Cardiac muscle cell (in vitro differentiated cells and primary cell): Measurements from ENCODE around the gene CTTNBP2NL. TPM values are rescaled to one million over a fixed set of nuclear protein-coding genes. Genes with fewer than 3 reads are reported as not detected.

ENCODE experiments used
- DNase-seq, 2 donors: peaks; one replicate each; pipeline versions ENCODE4 v3.0.0 to v3.0.0-alpha.2; 2010 to 2017; ENCODE audit warnings: low read depth in 1 of 2, low spot score in 1 of 2
- H3K27ac ChIP-seq: fragments of 200-600 bp; sonication (generic); 2 replicates; pipeline ENCODE4 v1.5.1; 2016
- H3K27me3 ChIP-seq: fragments of 200-600 bp; sonication (generic); 2 replicates; pipeline ENCODE4 v1.6.0; 2016; ENCODE audit warnings: control low read depth
- H3K36me3 ChIP-seq: fragments of 200-600 bp; sonication (generic); 2 replicates; pipeline ENCODE4 v1.5.1; 2016; ENCODE audit warnings: control low read depth
- H3K4me1 ChIP-seq: fragments of 200-600 bp; sonication (generic); 2 replicates; pipeline ENCODE4 v1.8.1; 2017; ENCODE audit warnings: low read depth, mild to moderate bottlenecking, mixed run types
- H3K4me3 ChIP-seq: fragments of 200-600 bp; sonication (generic); 2 replicates; pipeline ENCODE4 v1.5.1; 2016; ENCODE audit warnings: mild to moderate bottlenecking
- H3K9me3 ChIP-seq: fragments of 200-600 bp; sonication (generic); 2 replicates; pipeline ENCODE4 v1.5.1; 2017; ENCODE audit warnings: low read depth, mild to moderate bottlenecking, control low read depth
- CTCF ChIP-seq: IDR thresholded peaks from 2 replicates; pipeline ENCODE4 v1.5.1; 2012; ENCODE audit warnings: low read depth, mild to moderate bottlenecking, low read length
- polyA plus RNA-seq: library from polyadenylated mRNA; unstranded; fragments of >200 nt; fragmentation: Nextera tagmentation; extraction: Ambion mirVana; gene quantifications from 2 replicates; pipeline ENCODE4 v1.2.1, GENCODE V29; 2016
- total RNA-seq: library from RNA; depleted of rRNA; stranded (reverse); fragments of >200 nt; gene quantifications from 2 replicates; pipeline ENCODE4 v1.2.3, GENCODE V29; 2016

The CTTNBP2NL gene, protein sequence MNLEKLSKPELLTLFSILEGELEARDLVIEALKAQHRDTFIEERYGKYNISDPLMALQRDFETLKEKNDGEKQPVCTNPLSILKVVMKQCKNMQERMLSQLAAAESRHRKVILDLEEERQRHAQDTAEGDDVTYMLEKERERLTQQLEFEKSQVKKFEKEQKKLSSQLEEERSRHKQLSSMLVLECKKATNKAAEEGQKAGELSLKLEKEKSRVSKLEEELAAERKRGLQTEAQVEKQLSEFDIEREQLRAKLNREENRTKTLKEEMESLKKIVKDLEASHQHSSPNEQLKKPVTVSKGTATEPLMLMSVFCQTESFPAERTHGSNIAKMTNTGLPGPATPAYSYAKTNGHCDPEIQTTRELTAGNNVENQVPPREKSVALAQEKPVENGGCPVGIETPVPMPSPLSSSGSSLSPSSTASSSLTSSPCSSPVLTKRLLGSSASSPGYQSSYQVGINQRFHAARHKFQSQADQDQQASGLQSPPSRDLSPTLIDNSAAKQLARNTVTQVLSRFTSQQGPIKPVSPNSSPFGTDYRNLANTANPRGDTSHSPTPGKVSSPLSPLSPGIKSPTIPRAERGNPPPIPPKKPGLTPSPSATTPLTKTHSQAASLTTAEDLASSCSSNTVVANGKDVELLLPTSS
- 6.4 and 13.1 TPM in 2 replicates for total RNA-seq
- polyA plus RNA-seq, result 9.2 and 14.2 TPM in 2 replicates

- Histone ChIP-seq H3K9me3 (no peaks in the 10 kb centered on the region), H3K36me3 (no peaks in the 10 kb centered on the region), H3K4me1 (peaks cover 12% of the 10 kb centered on the region), H3K27me3 (no peaks in the 10 kb centered on the region), H3K4me3 (peak within 1 kb of the TSS; percentile 66), H3K27ac (peak within 1 kb of the TSS; percentile 87)
- TF ChIP-seq CTCF, result no peak
- DNase-seq, result peak; percentile 97 to 99
Observed at GRCh38 chr1:112395821-112396652, at the start of gene CTTNBP2NL. Gene CTTNBP2NL, plus strand, starts transcription at chr1:112396214. Its CDS starts 19,952 bp downstream, at chr1:112416166.

GRCh38 chr1:112346801-112347350 lies 49.1 kb upstream of the CTTNBP2NL start:
- Histone ChIP-seq H3K9me3 (no peaks in the 10 kb centered on the region), H3K27me3 (no peaks in the 10 kb centered on the region), H3K4me1 (no peaks in the 10 kb centered on the region), H3K27ac (no peak overlapping the region), H3K36me3 (no peaks in the 10 kb centered on the region), H3K4me3 (no peak overlapping the region)
- TF ChIP-seq CTCF, result no peak
- DNase-seq, result no peak

DNA sequence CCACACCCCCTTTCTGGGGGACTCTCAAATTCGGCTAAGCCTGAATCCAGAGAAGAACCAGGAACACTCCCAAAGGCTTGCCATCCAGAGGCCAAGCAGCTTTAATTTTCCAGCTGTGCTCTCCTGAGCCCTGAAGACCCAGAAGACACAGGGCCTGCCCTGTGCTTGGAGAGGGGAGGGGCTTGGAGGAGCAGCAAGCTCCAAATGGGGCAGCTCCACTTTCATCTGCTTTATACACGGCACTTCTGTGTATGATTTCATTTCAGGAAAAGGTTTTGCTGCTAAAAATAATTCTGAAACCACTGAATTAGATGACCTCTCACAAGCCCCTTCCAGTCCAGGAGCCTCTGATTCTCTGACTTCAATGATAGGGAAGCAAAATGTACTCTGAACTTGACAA lies 39.2 kb upstream of the CTTNBP2NL start:
- no peak for DNase-seq
- no peaks in the 10 kb centered on the region for H3K4me1 ChIP-seq
- no peak for TF ChIP-seq CTCF
- H3K4me3 ChIP-seq, result no peak overlapping the region
- H3K36me3 ChIP-seq, result no peaks in the 10 kb centered on the region
- H3K27ac ChIP-seq, result no peak overlapping the region
- peaks cover 2% of the 10 kb centered on the region for H3K27me3 ChIP-seq
- H3K9me3 ChIP-seq, result no peaks in the 10 kb centered on the region

GRCh38 chr1:112357467-112357866 lies 38.5 kb upstream of the CTTNBP2NL start:
- Histone ChIP-seq H3K4me1 (no peaks in the 10 kb centered on the region), H3K27ac (no peak overlapping the region), H3K9me3 (no peaks in the 10 kb centered on the region), H3K36me3 (no peaks in the 10 kb centered on the region), H3K4me3 (no peak overlapping the region), H3K27me3 (peaks cover 2% of the 10 kb centered on the region)
- no peak for TF ChIP-seq CTCF
- no peak for DNase-seq
